Nephron progenitor cell (in vitro differentiated cells): Measurements from ENCODE around the gene RPL11.

ENCODE experiments used
- DNase-seq: peaks from one replicate; pipeline ENCODE4 v3.0.0; 2021
- H3K27ac Mint-ChIP-seq: 2 replicates; pipeline ENCODE4 v1.8.0; 2021; ENCODE audit warnings: mild to moderate bottlenecking, moderate library complexity, mixed read lengths
- H3K27me3 Mint-ChIP-seq: 2 replicates; pipeline ENCODE4 v1.8.0; 2021; ENCODE audit warnings: mild to moderate bottlenecking, low read depth, mixed read lengths; ENCODE audit not compliant: poor library complexity
- H3K36me3 Mint-ChIP-seq: 2 replicates; pipeline ENCODE4 v1.8.0; 2021; ENCODE audit warnings: low read depth, mixed read lengths
- H3K4me1 Mint-ChIP-seq: 2 replicates; pipeline ENCODE4 v1.8.0; 2021; ENCODE audit warnings: mixed read lengths
- H3K4me3 Mint-ChIP-seq: 2 replicates; pipeline ENCODE4 v1.8.0; 2021; ENCODE audit warnings: mild to moderate bottlenecking, moderate library complexity, mixed read lengths
- H3K9me3 Mint-ChIP-seq: 2 replicates; pipeline ENCODE4 v1.8.0; 2021; ENCODE audit warnings: mild to moderate bottlenecking, moderate library complexity, mixed read lengths
- TF ChIP-seq, protein P1 (sequence below): fragments of 200-600 bp; sonication (generic); IDR thresholded peaks from 2 replicates; pipeline ENCODE4 v1.5.0; 2021; ENCODE audit warnings: antibody characterized with exemption

Gene RPL11

DNA sequence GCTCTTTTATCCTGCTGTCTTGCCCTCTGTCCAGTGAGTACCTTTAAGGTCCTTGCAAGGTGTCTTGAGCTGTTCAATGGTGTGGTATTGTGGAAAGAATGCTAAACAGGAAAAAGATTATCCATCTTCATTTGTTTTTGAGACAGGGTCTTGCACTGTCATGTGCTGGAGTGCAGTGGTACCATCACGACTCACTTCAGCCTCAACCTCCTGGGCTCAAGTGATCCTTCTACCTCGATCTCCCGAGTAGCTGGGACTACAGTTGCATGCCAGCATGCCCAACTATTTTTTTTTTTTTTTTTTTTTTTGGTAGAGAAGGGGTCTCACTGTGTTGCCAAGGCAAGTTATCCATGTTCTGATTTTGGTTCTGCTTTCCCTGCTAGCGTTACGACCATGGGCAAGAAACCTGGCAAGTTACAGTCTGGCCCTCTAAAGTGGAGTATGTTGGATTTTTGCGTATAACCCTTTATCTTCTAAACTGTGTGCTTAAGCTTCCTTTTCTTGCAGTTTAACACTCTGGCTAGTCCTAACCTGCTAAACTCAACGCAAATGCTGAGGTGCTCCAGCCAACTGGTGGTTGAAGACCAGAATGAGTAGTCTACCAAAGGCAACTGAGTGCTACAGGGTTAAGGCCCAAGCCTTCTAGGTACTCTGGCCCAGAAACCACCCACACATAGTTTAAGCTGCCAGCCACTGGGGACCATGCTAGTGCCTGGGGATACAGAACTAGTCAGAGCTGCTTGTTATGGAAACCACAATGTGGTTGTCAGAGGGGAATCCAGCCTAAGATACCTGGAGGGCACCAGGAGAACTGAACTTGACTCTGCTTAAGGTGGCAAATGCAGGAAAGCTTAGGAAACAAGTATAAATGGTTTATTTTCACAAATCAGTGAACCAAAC, 7.9 kb downstream of the RPL11 start:
- H3K36me3 Mint-ChIP-seq: peaks cover 84% of the 10 kb centered on the region
- no peak for DNase-seq
- H3K27me3 Mint-ChIP-seq: no peaks in the 10 kb centered on the region
- no peaks in the 10 kb centered on the region for H3K9me3 Mint-ChIP-seq
- peaks cover 26% of the 10 kb centered on the region for H3K4me1 Mint-ChIP-seq
- peak overlapping the region; percentile 66 for H3K27ac Mint-ChIP-seq
- H3K4me3 Mint-ChIP-seq: no peak overlapping the region
- TF ChIP-seq, protein P1, sequence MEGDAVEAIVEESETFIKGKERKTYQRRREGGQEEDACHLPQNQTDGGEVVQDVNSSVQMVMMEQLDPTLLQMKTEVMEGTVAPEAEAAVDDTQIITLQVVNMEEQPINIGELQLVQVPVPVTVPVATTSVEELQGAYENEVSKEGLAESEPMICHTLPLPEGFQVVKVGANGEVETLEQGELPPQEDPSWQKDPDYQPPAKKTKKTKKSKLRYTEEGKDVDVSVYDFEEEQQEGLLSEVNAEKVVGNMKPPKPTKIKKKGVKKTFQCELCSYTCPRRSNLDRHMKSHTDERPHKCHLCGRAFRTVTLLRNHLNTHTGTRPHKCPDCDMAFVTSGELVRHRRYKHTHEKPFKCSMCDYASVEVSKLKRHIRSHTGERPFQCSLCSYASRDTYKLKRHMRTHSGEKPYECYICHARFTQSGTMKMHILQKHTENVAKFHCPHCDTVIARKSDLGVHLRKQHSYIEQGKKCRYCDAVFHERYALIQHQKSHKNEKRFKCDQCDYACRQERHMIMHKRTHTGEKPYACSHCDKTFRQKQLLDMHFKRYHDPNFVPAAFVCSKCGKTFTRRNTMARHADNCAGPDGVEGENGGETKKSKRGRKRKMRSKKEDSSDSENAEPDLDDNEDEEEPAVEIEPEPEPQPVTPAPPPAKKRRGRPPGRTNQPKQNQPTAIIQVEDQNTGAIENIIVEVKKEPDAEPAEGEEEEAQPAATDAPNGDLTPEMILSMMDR: no peak

DNA sequence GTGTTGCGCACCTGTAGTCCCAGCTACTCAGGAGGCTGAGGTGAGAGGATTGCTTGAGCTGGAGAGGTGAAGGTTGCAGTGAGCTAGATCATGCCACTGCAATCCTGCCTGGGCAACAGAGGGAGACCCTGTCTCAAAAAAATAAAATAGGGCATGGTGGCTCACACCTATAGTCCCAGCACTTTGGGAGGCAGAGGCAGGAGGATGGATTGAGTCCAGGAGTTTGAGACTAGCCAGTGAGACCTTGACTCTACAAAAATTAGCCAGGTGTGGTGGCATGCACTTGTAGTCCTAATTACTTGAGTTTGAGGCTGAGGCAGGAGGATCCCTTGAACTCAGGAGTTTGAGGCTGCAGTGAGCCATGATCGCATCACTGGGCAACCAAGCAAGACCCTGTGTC, 9.7 kb downstream of the RPL11 start:
- Mint-ChIP-seq H3K27ac (peak overlapping the region; percentile 81), H3K4me3 (no peak overlapping the region)
- DNase-seq: no peak

DNA sequence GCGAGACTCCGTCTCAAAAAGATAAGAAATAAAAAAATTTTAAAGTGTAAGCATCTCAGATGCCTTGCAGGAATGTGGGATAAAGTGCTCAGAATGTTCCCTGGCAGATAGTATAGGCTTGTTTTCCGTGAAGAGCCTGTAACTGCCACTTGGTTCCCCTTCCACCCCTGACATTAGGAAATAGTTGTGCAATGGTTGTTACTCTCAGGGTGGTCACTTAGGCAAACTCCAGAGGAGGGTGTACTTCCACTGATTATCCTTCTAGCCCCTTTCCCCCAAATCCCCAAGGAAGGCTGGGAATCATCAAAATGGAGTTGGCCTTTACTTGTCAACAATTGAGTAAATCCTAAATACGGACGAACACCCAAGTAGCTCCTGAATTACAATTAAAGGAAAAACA, 10.4 kb downstream of the RPL11 start:
- H3K4me1 Mint-ChIP-seq: peaks cover 4% of the 10 kb centered on the region
- H3K36me3 Mint-ChIP-seq: peaks cover 64% of the 10 kb centered on the region
- TF ChIP-seq, protein P1: no peak
- H3K27me3 Mint-ChIP-seq: peaks cover 1% of the 10 kb centered on the region
- no peaks in the 10 kb centered on the region for H3K9me3 Mint-ChIP-seq
- no peak for DNase-seq
- no peak overlapping the region for H3K4me3 Mint-ChIP-seq
- H3K27ac Mint-ChIP-seq: peak overlapping the region; percentile 81

More for the DNA sequence above, 9.7 kb downstream of the RPL11 start:
- H3K36me3 Mint-ChIP-seq: peaks cover 71% of the 10 kb centered on the region
- TF ChIP-seq, protein P1: no peak
- H3K27me3 Mint-ChIP-seq: no peaks in the 10 kb centered on the region
- no peaks in the 10 kb centered on the region for H3K9me3 Mint-ChIP-seq
- peaks cover 9% of the 10 kb centered on the region for H3K4me1 Mint-ChIP-seq

DNA sequence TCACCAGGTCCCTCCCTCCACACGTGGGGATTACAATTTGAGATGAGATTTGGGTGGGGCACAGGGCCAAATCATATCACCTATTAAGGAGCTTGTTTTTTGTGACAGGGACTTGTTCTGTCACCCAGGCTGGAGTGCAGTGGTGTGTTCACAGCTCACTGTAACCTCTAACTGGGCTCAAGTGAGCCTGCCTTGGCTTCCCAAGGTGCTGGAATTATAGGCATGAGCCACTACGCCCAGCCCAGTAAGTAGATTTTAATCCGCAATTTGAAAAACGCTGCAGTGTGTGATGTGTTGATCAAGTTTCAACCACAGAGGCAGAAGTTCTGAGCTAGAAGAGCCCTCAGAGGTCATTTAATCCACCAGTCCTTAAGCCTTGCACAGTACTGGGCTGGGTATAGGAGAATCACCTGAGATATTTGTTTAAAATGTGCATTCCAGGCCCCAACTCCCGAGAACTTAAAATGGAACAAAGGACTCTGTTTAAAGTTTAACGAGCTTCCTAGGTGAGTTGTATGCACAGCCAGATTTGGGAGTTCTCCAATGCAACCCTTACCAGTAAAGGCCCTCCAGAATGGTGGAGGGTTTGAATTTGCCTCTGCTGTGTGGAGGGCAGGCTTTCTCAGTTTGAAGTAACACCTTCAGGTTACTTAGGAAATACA, 13.4 kb downstream of the RPL11 start:
- Mint-ChIP-seq H3K9me3 (no peaks in the 10 kb centered on the region), H3K36me3 (peaks cover 53% of the 10 kb centered on the region), H3K27me3 (peaks cover 7% of the 10 kb centered on the region), H3K4me3 (no peak overlapping the region), H3K27ac (no peak overlapping the region), H3K4me1 (no peaks in the 10 kb centered on the region)
- TF ChIP-seq, protein P1: no peak
- DNase-seq: no peak

DNA sequence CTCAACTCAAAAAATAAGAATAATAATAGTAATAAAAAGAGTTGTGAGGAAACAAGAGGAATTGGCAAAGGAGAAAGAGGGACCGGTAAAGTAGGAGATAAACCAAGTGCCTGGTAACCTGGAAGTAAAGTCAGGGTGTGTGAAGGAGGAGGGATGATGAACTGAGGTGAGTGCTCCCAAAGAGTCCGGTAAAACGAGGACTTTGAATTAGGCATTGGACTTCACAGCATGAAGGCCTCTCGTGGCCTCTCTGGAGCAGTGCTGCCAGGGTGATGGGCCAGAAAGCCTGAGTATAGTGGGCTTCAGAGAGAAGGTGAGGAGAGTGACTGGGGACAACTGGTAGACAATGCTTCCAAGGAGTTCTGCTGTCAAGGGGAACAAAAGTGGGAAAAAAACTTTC, 17.6 kb downstream of the RPL11 start:
- Mint-ChIP-seq H3K27ac (peak overlapping the region; percentile 92), H3K36me3 (peaks cover 36% of the 10 kb centered on the region), H3K9me3 (no peaks in the 10 kb centered on the region), H3K27me3 (peaks cover 7% of the 10 kb centered on the region), H3K4me3 (no peak overlapping the region), H3K4me1 (no peaks in the 10 kb centered on the region)
- TF ChIP-seq, protein P1: no peak
- DNase-seq: no peak
